Activated T-cell treated with anti-CD3 and anti-CD28 coated beads, Interleukin-2, amount 50 U/mL, for 1 hour (primary cell): ENCODE data around the gene ABCD3.
"Not testable (repeated sequence)": the region's sequence is repeated elsewhere in the genome, so short reads cannot be mapped to it uniquely, and the experiment has no call there.

Source experiments
- DNase-seq: peaks from one replicate; pipeline ENCODE4 v3.0.0-alpha.2; 2020

The ABCD3 gene

GRCh38 chr1:94553931-94554330 is 135.7 kb downstream of the ABCD3 start:
- no peak for DNase-seq

- no peak for DNase-seq
Observed at GRCh38 chr1:94554580-94554979, 136.4 kb downstream of the ABCD3 start.

- no peak for DNase-seq
Observed at GRCh38 chr1:94555091-94555490, 136.9 kb downstream of the ABCD3 start.

- DNase-seq: no peak
Observed at GRCh38 chr1:94559921-94560320, 141.7 kb downstream of the ABCD3 start.

- DNase-seq: no peak
Observed at GRCh38 chr1:94560333-94560732, 142.1 kb downstream of the ABCD3 start.

GRCh38 chr1:94562519-94563260 is 144.5 kb downstream of the ABCD3 start:
- no peak for DNase-seq

- no peak for DNase-seq
Observed at GRCh38 chr1:94565901-94566300, 147.7 kb downstream of the ABCD3 start.

GRCh38 chr1:94566436-94566835 is 148.2 kb downstream of the ABCD3 start:
- not testable (repeated sequence) for DNase-seq

- not testable (repeated sequence) for DNase-seq
Observed at GRCh38 chr1:94567975-94568607, 149.9 kb downstream of the ABCD3 start.
